GM11168 (cell line): Measurements from ENCODE around the gene PEAK3.

Source experiments
- in situ Hi-C: fragments of 300-500 bp; cut with MboI; formaldehyde crosslinking; loops from one replicate; pipeline ENCODE4 v1.12.0; 2022; ENCODE audit warnings: low sequenced_read_pairs; ENCODE audit not compliant: unreplicated experiment

PEAK3 gene

DNA sequence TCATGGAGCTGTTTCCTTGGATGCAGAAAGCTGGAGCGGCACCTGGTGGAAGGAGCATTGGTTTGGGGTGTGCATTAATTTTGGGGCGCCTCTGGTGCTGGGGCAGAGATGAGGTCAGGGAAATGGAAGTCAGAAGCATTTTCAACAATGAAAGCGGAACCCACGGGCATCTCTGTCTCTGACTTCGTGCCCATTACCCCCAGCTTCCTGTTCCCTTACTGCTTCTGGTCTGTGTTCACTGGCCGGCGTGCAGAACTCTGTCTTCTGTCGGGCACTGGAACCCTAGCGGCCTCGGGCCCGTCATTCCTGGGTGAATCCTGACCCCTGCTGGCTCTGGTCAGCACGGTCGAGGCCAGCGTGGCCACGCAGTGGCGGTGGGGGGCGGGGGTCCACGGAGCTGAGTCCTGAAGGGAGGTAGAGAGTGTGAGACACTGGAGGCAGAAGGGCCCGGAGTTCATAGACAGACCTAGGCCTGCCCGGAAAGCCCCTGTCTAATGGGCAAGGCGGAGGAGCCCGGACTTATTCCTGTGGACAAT lies 33.9 kb upstream of the PEAK3 start:
- in situ Hi-C loops: no loop called here

- in situ Hi-C loops: no loop called here
Measured at GRCh38 chr19:2315121-2315817, 33.3 kb upstream of the PEAK3 start.

- in situ Hi-C loops: no loop called here
Measured at GRCh38 chr19:2312820-2313501, 31.0 kb upstream of the PEAK3 start.

DNA sequence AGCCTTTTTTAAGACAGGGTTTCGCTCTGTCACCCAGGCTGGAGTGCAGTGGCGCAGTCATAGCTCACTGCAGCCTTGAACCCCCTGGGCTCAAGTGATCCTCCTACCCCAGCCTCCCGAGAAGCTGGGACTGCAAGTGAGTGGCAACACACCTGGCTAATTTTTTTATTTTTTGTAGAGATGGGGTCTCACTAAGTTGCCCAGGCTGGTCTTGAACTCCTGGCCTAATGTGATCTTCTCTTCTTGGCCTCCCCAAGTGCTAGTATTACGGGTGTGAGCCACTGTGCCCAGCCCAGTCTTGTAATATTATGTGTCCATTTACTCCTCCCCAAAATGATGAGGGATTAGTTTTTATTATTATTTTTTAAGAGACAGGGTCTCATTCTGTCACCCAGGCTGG lies 29.1 kb upstream of the PEAK3 start:
- in situ Hi-C loops: no loop called here

DNA sequence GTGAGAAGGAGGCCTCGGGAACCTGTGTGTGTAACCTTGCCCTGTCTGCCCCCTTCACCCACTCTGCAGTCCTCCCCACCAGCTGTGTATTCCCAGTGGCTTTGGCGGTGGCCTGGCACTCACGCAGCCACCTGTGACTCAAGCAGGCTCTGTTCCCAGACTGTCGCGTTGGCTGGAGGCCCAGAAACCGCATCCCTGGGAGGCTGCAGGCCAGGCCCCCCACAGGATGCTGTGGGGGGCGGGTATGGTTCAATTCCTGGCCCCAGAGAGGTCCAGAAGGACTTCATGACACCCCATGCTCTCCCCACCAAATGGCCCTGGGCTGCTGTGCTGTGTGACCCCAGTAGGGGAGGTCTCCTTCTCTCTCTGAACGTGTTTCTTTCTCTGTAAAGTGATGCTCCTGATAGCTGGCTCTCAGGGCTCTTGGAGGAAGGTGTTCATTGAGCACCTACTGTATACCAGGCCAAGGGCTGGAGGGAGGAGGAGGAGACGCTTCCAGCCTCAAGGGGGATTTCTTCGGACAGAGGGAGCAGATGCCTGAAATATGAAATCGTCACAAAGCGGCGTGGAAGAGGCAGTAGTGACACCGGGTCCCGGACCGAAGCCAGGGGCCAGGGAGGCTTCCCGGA lies 27.9 kb upstream of the PEAK3 start:
- in situ Hi-C loops: no loop called here

- in situ Hi-C loops: no loop called here
Measured at GRCh38 chr19:2308114-2308556, 26.2 kb upstream of the PEAK3 start, which contains the start of gene LINGO3. Gene LINGO3, minus strand, starts transcription at chr19:2308154. Its CDS starts 16,378 bp downstream, at chr19:2291776.

GRCh38 chr19:2307518-2308012 lies 25.6 kb upstream of the PEAK3 start:
- in situ Hi-C loops: no loop called here

GRCh38 chr19:2306971-2307370 lies 25.0 kb upstream of the PEAK3 start:
- in situ Hi-C loops: no loop called here

DNA sequence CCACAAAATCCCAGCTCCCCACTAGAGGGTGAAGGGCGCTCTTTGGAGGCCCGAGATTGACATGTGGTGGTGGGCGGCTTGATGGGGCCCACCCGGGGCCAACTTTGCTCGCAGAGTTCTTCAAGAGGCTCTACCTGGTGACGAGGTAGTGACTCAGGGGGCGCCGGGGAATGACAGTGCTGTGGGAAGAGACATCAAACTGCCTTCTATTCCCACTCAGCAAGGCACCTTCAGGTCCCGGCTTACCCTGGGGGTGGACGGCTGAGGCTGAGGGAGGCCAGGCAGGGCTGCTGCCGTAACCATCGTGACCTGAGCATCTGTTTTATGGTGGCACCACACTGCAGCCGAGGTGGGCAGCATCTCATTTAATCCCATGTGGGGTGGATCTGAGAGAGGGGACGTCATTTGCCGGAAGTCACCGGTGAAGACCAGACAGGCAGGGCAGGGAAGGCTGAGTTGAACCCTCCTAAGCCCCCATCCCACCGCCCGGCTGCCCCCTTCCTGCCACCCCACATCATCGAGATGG lies 24.4 kb upstream of the PEAK3 start:
- in situ Hi-C loops: no loop called here

DNA sequence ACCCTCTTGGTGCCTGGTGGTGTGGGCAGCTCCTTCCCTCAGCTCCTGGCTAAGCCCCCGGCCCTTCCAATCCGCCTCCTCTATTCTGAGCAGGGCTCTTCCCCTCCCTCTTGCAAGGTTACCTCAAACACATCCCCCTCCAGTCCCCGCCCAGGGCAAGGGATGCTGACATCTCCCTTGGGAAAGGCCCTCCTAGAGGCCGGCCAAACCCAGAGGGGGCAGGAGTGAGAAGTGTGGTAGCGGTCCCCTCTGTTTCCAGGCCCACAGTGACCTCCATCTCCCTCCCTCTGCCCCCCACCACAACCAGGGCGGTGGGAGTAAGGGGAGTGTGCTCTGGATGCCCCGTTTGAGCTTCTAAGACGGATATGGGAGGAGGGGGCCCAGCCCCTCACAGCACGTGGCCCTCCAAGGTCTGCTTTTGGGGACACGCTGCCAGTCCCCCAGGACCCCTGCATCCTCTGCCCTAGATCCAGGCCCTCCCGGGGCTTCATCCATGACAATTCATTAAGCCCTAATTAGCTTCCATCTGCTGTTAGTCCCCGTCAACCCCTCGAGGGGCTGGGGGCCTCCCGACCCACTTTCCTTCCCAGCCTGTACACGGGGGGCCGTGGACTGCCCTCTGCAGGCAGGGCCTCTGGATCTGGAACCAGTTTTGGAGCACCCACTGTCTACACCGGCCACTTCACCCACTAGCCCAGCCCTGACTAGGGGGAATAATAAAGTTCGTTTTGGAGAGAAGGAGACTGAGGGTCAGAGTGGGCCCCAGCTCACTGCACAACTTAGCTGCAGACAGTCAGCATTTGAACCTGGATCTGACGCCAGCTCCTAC lies 23.7 kb upstream of the PEAK3 start:
- in situ Hi-C loops: no loop called here

- in situ Hi-C loops: no loop called here
Measured at GRCh38 chr19:2303211-2303798, 21.3 kb upstream of the PEAK3 start.

DNA sequence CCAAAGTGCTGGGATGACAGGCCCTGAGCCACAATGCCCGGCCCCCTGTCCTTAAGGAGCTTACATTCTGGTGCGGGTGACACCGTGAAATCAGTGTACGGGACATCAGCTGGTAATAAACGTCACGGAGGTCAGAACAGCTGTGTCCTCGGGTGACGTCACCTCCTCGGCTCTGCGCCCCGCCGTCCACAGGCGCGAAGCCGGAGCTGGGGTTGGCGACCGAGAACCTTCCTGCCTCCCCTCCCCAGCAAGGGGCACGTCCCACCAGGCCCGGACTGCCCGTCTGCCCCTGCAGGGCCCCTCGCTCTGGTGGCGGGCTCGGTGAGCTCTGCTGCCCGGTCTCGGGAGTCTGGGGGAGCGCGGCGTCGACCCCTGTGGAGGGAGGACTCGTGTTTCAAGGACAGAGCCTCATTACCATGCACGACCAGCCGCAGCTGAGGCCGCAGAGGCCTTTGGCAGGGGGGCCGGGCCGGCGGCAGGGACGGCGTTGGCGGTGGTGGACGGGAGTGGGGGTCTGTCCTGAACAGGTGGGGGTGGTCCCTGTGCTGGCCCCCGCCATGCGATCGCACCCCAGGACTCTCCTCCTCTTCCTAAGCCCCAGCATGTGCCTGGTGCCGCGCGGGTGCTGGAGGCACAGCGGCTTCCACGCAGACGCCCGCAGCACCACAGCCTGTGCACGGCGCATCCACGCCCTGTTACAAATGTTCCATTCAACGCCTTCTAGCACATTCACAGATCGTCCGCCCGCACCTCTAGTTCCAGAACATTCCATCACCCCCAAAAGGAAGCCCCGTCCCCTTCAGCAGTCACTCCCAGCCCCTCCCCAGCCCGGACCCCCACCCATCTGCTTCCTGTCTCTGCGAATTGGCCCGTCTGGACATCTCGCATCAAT lies 20.6 kb upstream of the PEAK3 start:
- in situ Hi-C loops: no loop called here

DNA sequence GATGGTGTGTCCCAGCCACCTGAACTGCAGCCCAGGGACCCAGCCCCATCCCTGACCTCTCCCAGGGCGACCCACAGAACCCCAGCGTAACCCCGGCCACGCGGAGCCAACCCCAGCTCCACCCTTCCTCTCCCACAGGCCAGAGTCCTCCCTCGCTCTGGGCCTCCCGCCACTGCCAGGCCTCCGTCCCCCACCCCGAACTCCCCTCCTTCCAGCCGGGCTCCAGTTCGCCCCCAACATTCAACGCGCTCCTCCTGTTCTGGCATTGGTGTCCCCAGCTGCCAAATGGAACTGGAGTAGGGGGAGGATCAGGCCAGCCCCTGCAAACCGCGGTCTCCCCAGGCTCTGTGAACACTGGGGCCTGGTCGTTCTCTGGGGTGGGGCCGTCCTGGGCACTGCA lies 18.6 kb upstream of the PEAK3 start:
- in situ Hi-C loops: no loop called here

DNA sequence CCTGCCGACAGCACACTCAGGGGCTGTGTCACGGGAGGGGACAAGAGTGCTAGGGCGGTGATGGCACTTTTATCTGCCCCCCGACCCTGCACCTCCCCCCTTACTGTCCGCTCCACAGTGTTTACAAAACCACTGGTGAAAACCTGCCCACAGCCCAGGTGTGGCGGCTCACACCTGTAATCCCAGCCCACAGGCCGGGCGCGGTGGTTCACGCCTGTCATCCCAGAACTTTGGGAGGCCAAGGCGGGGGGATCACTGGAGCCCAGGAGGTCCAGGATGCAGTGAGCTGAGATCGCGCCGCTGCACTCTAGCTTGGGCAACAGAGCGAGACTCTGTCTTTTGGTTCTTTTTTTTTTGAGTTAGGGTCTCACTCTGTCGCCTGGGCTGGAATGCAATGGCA lies 14.2 kb upstream of the PEAK3 start:
- in situ Hi-C loops: loop anchor here (25.0 kb wide), 1 partner anchor 91 kb away; no protein-coding TSS in a partner anchor

DNA sequence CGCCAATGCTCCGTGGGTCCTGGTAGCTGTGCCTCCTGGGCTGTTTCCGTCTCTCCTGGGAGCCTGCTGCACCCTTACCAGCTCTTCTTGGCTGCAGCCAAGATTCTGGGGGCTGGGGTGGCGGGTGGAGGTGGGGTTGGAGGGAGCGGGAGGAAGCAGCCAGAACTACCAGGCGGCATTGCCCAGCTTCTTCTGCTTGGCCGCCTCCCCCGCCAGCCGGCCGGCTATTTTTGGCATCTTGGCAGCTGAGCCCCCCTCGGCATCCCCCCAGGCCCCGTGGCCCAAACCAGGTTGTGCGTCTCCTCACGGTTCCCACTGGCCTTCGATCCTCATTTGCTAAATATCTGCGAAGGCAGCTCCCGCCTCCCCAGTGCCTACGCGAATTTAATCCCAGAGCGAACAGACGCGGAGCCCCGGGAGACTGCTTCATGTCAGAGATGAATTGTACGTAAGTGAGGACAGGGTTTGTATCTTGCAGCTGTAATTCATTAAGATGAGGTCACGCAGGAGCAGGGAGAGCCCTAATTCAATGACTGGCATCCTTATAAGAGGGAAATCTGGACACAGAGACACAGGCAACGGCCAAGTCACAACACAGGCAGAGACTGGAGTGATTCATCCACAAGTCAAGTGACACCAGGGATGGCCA lies 12.8 kb upstream of the PEAK3 start:
- in situ Hi-C loops: loop anchor here (25.0 kb wide), 1 partner anchor 92 kb away; no protein-coding TSS in a partner anchor

DNA sequence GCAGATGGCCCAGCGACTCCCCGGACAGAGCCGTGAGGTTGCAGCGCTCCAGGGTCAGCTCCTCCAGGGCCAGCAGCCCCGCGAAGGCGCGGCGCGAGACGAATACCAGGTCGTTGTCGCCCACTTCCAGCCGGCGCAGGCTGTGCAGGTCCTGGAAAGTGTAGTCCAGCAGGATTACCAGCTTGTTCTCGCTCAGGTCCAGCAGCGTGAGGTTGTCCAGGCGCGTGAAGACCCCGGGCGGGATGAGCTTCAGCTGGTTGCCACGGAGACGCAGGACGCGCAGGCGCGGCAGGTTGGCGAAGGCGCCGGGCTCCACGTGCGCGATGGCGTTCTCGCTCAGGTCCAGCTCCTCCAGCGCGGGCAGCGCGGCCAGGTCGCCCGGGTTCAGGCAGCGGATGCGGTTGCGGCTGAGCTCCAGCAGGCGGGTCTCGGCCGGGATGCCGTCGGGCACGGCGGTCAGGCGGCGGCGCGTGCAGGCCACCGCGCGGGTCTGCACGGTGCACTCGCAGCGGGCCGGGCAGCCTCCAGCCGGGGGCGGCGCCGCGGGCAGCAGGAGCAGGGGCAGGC lies 9.3 kb upstream of the PEAK3 start:
- in situ Hi-C loops: loop anchor here (25.0 kb wide), 1 partner anchor 96 kb away; no protein-coding TSS in a partner anchor

GRCh38 chr19:2290441-2291184 lies 8.6 kb upstream of the PEAK3 start:
- in situ Hi-C loops: loop anchor here (25.0 kb wide), 1 partner anchor 97 kb away; no protein-coding TSS in a partner anchor
